Activated CD4-positive, alpha-beta memory T cell treated with anti-CD3 and anti-CD28 coated beads, Interleukin-2, amount 10 ng/mL, durations not matched to agents 7 days and 5 days (primary cell): Measurements from ENCODE around the gene TRIAP1. TPM values are rescaled to one million over a fixed set of nuclear protein-coding genes. Genes with fewer than 3 reads are reported as not detected.
"Not testable (repeated sequence)": the region's sequence is repeated elsewhere in the genome, so short reads cannot be mapped to it uniquely, and the experiment has no call there.

ENCODE experiments used
- CTCF ChIA-PET: fragments of 350-600 bp; sonication (Branson Sonifier 250); formaldehyde crosslinking; loops from one replicate; lab custom pipeline; 2021; ENCODE audit warnings: antibody characterized with exemption, inconsistent platforms; lab: Charles Lee
- POLR2A ChIA-PET: fragments of 350-600 bp; sonication (Branson Sonifier 250); formaldehyde crosslinking; loops from one replicate; lab custom pipeline; 2021; ENCODE audit warnings: antibody characterized with exemption; lab: Charles Lee
- DNase-seq: peaks from one replicate; pipeline ENCODE4 v3.0.0-alpha.2; 2020
- H3K27ac Mint-ChIP-seq: one replicate; pipeline ENCODE4 v1.8.0; 2021; ENCODE audit warnings: mild to moderate bottlenecking, mixed read lengths
- H3K27me3 Mint-ChIP-seq: one replicate; pipeline ENCODE4 v1.8.0; 2021; ENCODE audit warnings: mixed read lengths
- H3K36me3 Mint-ChIP-seq: one replicate; pipeline ENCODE4 v1.8.0; 2021; ENCODE audit warnings: low read depth, mixed read lengths
- H3K4me1 Mint-ChIP-seq: one replicate; pipeline ENCODE4 v1.8.0; 2021; ENCODE audit warnings: mixed read lengths
- H3K4me3 Mint-ChIP-seq: one replicate; pipeline ENCODE4 v1.8.0; 2021; ENCODE audit warnings: mild to moderate bottlenecking, mixed read lengths
- H3K9me3 Mint-ChIP-seq: one replicate; pipeline ENCODE4 v1.8.0; 2021; ENCODE audit warnings: mixed read lengths
- total RNA-seq, 2 experiments: library from RNA; stranded (reverse); gene quantifications; one replicate each; pipeline ENCODE4 v1.2.3, GENCODE V29; 2021

The TRIAP1 gene
- total RNA-seq, 2 experiments from 2014 or later = 20.6 to 21.6 TPM

GRCh38 chr12:120466560-120467315 lies 20.6 kb upstream of the TRIAP1 start:
- Mint-ChIP-seq H3K27ac (no peak overlapping the region), H3K27me3 (no peaks in the 10 kb centered on the region), H3K9me3 (no peaks in the 10 kb centered on the region), H3K4me1 (peaks cover 40% of the 10 kb centered on the region), H3K36me3 (peaks cover 55% of the 10 kb centered on the region), H3K4me3 (peak overlapping the region; percentile 15)
- ChIA-PET CTCF (interaction anchor here (0.6 to 3.6 kb wide), 14 partner anchors 8 to 626 kb away, joined by 3 to 21 read pairs (median 4); partner anchors contain the start of genes POP5 and SIRT4), POLR2A (interaction anchor here (0.9 to 4.6 kb wide), 6 partner anchors 10 to 438 kb away, joined by 3 to 27 read pairs (median 7); partner anchors contain the start of genes DYNLL1, POP5 and SPPL3)
- DNase-seq = peak; percentile 58

GRCh38 chr12:120465756-120466155 lies 19.6 kb upstream of the TRIAP1 start:
- H3K4me1 Mint-ChIP-seq = peaks cover 35% of the 10 kb centered on the region
- H3K27ac Mint-ChIP-seq = no peak overlapping the region
- H3K4me3 Mint-ChIP-seq = no peak overlapping the region
- no peaks in the 10 kb centered on the region for H3K27me3 Mint-ChIP-seq
- ChIA-PET CTCF (interaction anchor here (1.3 to 2.1 kb wide), 5 partner anchors 9 to 152 kb away, joined by 3 to 21 read pairs (median 9); no protein-coding TSS in a partner anchor), POLR2A (interaction anchor here (1.1 to 4.6 kb wide), 3 partner anchors 9 to 30 kb away, joined by 3 to 27 read pairs (median 9); partner anchors contain the start of gene DYNLL1)
- no peaks in the 10 kb centered on the region for H3K9me3 Mint-ChIP-seq
- peaks cover 58% of the 10 kb centered on the region for H3K36me3 Mint-ChIP-seq
- DNase-seq = no peak

- Mint-ChIP-seq H3K27me3 (no peaks in the 10 kb centered on the region), H3K27ac (no peak overlapping the region), H3K36me3 (peaks cover 75% of the 10 kb centered on the region), H3K4me1 (peaks cover 30% of the 10 kb centered on the region), H3K4me3 (no peak overlapping the region), H3K9me3 (no peaks in the 10 kb centered on the region)
- DNase-seq = no peak
- POLR2A ChIA-PET = interaction anchor here (0.6 to 1.7 kb wide), 3 partner anchors 13 to 65 kb away, joined by 3 to 5 read pairs (median 3); partner anchors contain the start of gene COQ5
- CTCF ChIA-PET = interaction anchor here (1.0 to 2.0 kb wide), 8 partner anchors 9 to 161 kb away, joined by 3 to 5 read pairs (median 4); partner anchors contain the start of gene SIRT4
These were observed 17.5 kb upstream of the TRIAP1 start for GRCh38 chr12:120463712-120464111.

- H3K4me3 Mint-ChIP-seq = no peak overlapping the region
- no peaks in the 10 kb centered on the region for H3K27me3 Mint-ChIP-seq
- peaks cover 69% of the 10 kb centered on the region for H3K36me3 Mint-ChIP-seq
- DNase-seq = no peak
- CTCF ChIA-PET = interaction anchor here (1.0 kb wide), 1 partner anchor 24 kb away, joined by 3 read pairs; no protein-coding TSS in a partner anchor
- no peaks in the 10 kb centered on the region for H3K9me3 Mint-ChIP-seq
- POLR2A ChIA-PET = interaction anchor here (1.1 to 1.4 kb wide), 2 partner anchors 19 to 67 kb away, joined by 3 to 4 read pairs; partner anchors contain the start of gene COQ5
- no peak overlapping the region for H3K27ac Mint-ChIP-seq
- H3K4me1 Mint-ChIP-seq = peaks cover 19% of the 10 kb centered on the region
These were observed 16.0 kb upstream of the TRIAP1 start for GRCh38 chr12:120462099-120462640.

GRCh38 chr12:120460157-120460556 lies 14.0 kb upstream of the TRIAP1 start:
- peaks cover 72% of the 10 kb centered on the region for H3K36me3 Mint-ChIP-seq
- CTCF ChIA-PET = no interaction called here
- H3K9me3 Mint-ChIP-seq = no peaks in the 10 kb centered on the region
- no peaks in the 10 kb centered on the region for H3K27me3 Mint-ChIP-seq
- peaks cover under 1% of the 10 kb centered on the region for H3K4me1 Mint-ChIP-seq
- DNase-seq = no peak
- POLR2A ChIA-PET = interaction anchor here (2.2 kb wide), 1 partner anchor 14 kb away, joined by 6 read pairs; the partner anchor contains the start of genes GATC and TRIAP1
- no peak overlapping the region for H3K27ac Mint-ChIP-seq
- no peak overlapping the region for H3K4me3 Mint-ChIP-seq

- H3K27ac Mint-ChIP-seq = no peak overlapping the region
- H3K4me1 Mint-ChIP-seq = peaks cover 6% of the 10 kb centered on the region
- no peaks in the 10 kb centered on the region for H3K27me3 Mint-ChIP-seq
- H3K9me3 Mint-ChIP-seq = no peaks in the 10 kb centered on the region
- CTCF ChIA-PET = interaction anchor here (1.4 to 4.4 kb wide), 4 partner anchors 10 to 17 kb away, joined by 3 to 33 read pairs (median 12); partner anchors contain the start of gene SRSF9
- no peak for DNase-seq
- POLR2A ChIA-PET = interaction anchor here (0.5 to 2.2 kb wide), 5 partner anchors 9 to 40 kb away, joined by 3 to 9 read pairs (median 6); partner anchors contain the start of genes DYNLL1 and SRSF9
- no peak overlapping the region for H3K4me3 Mint-ChIP-seq
- H3K36me3 Mint-ChIP-seq = peaks cover 49% of the 10 kb centered on the region
These were observed 10.9 kb upstream of the TRIAP1 start for GRCh38 chr12:120457133-120457532.

- H3K4me3 Mint-ChIP-seq = no peak overlapping the region
- peaks cover 6% of the 10 kb centered on the region for H3K4me1 Mint-ChIP-seq
- H3K36me3 Mint-ChIP-seq = peaks cover 45% of the 10 kb centered on the region
- ChIA-PET POLR2A (interaction anchor here (1.6 to 2.1 kb wide), 2 partner anchors 37 to 41 kb away, joined by 3 to 6 read pairs; partner anchors contain the start of gene DYNLL1), CTCF (interaction anchor here (0.7 to 4.4 kb wide), 4 partner anchors 9 to 107 kb away, joined by 4 to 33 read pairs (median 12); partner anchors contain the start of gene SRSF9)
- H3K27ac Mint-ChIP-seq = peak overlapping the region; percentile 10
- DNase-seq = no peak
- no peaks in the 10 kb centered on the region for H3K9me3 Mint-ChIP-seq
- H3K27me3 Mint-ChIP-seq = no peaks in the 10 kb centered on the region
These were observed 9.1 kb upstream of the TRIAP1 start for GRCh38 chr12:120455302-120455701.

GRCh38 chr12:120453977-120454376 lies 7.8 kb upstream of the TRIAP1 start:
- CTCF ChIA-PET = interaction anchor here (0.7 to 4.1 kb wide), 8 partner anchors 10 to 128 kb away, joined by 3 to 21 read pairs (median 4); partner anchors contain the start of genes POP5 and SRSF9
- Mint-ChIP-seq H3K4me3 (no peak overlapping the region), H3K27ac (no peak overlapping the region), H3K27me3 (no peaks in the 10 kb centered on the region), H3K4me1 (peaks cover 10% of the 10 kb centered on the region), H3K9me3 (no peaks in the 10 kb centered on the region), H3K36me3 (peaks cover 38% of the 10 kb centered on the region)
- POLR2A ChIA-PET = interaction anchor here (1.0 to 1.1 kb wide), 2 partner anchors 15 to 161 kb away, joined by 3 to 4 read pairs; partner anchors contain the start of gene RNU4-1
- no peak for DNase-seq

- H3K36me3 Mint-ChIP-seq = peaks cover 34% of the 10 kb centered on the region
- peaks cover 11% of the 10 kb centered on the region for H3K4me1 Mint-ChIP-seq
- H3K27me3 Mint-ChIP-seq = no peaks in the 10 kb centered on the region
- ChIA-PET CTCF (interaction anchor here (0.7 to 4.1 kb wide), 11 partner anchors 10 to 129 kb away, joined by 3 to 21 read pairs (median 3); partner anchors contain the start of genes POP5 and SRSF9), POLR2A (interaction anchor here (1.0 to 3.3 kb wide), 3 partner anchors 15 to 160 kb away, joined by 3 to 8 read pairs (median 4); partner anchors contain the start of genes COX6A1 and RNU4-1)
- H3K27ac Mint-ChIP-seq = no peak overlapping the region
- H3K9me3 Mint-ChIP-seq = no peaks in the 10 kb centered on the region
- H3K4me3 Mint-ChIP-seq = no peak overlapping the region
- no peak for DNase-seq
These were observed 7.0 kb upstream of the TRIAP1 start for GRCh38 chr12:120453060-120453750.

GRCh38 chr12:120452524-120452923 lies 6.3 kb upstream of the TRIAP1 start:
- H3K4me3 Mint-ChIP-seq, H3K27ac Mint-ChIP-seq, DNase-seq, H3K9me3 Mint-ChIP-seq, H3K27me3 Mint-ChIP-seq: not testable (repeated sequence)
- Mint-ChIP-seq H3K4me1 (peaks cover 18% of the 10 kb centered on the region), H3K36me3 (peaks cover 41% of the 10 kb centered on the region)
- ChIA-PET CTCF (interaction anchor here (0.9 to 4.1 kb wide), 7 partner anchors 12 to 129 kb away, joined by 3 to 21 read pairs (median 6); partner anchors contain the start of genes POP5 and SRSF9), POLR2A (interaction anchor here (0.9 to 3.3 kb wide), 2 partner anchors 15 to 77 kb away, joined by 3 to 8 read pairs; partner anchors contain the start of genes COQ5 and COX6A1)

- no peaks in the 10 kb centered on the region for H3K9me3 Mint-ChIP-seq
- peaks cover 37% of the 10 kb centered on the region for H3K36me3 Mint-ChIP-seq
- DNase-seq = no peak
- peak overlapping the region; percentile 87 for H3K4me3 Mint-ChIP-seq
- peaks cover 42% of the 10 kb centered on the region for H3K4me1 Mint-ChIP-seq
- no peaks in the 10 kb centered on the region for H3K27me3 Mint-ChIP-seq
- ChIA-PET CTCF (interaction anchor here (0.6 to 3.4 kb wide), 6 partner anchors 10 to 80 kb away, joined by 4 to 9 read pairs (median 6); partner anchors contain the start of genes COX6A1 and SRSF9), POLR2A (interaction anchor here (0.6 to 3.4 kb wide), 5 partner anchors 8 to 157 kb away, joined by 3 to 19 read pairs (median 5); partner anchors contain the start of genes COX6A1, RNU4-2 and SRSF9)
- H3K27ac Mint-ChIP-seq = peak overlapping the region; percentile 85
These were observed 1.8 kb upstream of the TRIAP1 start for GRCh38 chr12:120447992-120448391.
